Lung (tissue), 16 donors: ENCODE data around the gene MYO15A. TPM values are rescaled to one million over a fixed set of nuclear protein-coding genes. Genes with fewer than 3 reads are reported as not detected.

Source experiments
- ATAC-seq: fragments of 200-7000 bp; cut with Tn5 transposase; one replicate; pipeline ENCODE4 v1.9.1; 2020; ENCODE audit warnings: moderate number of reproducible peaks; ENCODE audit not compliant: insufficient read depth, low FRiP score
- DNase-seq, 3 donors: peaks; one replicate each; pipeline ENCODE4 v3.0.0-alpha.2; 2013 to 2017
- H3K27ac ChIP-seq, 2 donors: one replicate each; pipeline ENCODE4 v1.5.1; 2013; ENCODE audit warnings: mild to moderate bottlenecking in 2 of 2, moderate library complexity in 2 of 2, control low read depth in 1 of 2, inconsistent platforms in 1 of 2, low read depth in 1 of 2, low read length in 1 of 2
- H3K27me3 ChIP-seq, 3 donors: one replicate each; pipeline ENCODE4 v1.5.1; 2013; ENCODE audit warnings: low read length in 2 of 3; ENCODE audit not compliant: control insufficient read depth in 3 of 3, insufficient read depth in 3 of 3
- H3K36me3 ChIP-seq, 4 donors: one replicate each; pipeline ENCODE4 v1.5.1; 2013; ENCODE audit warnings: low read length in 4 of 4, mild to moderate bottlenecking in 1 of 4, moderate library complexity in 1 of 4; ENCODE audit not compliant: control insufficient read depth in 4 of 4, insufficient read depth in 4 of 4
- H3K4me1 ChIP-seq, 5 donors: one replicate each; pipeline ENCODE4 v1.5.1; 2013; ENCODE audit warnings: low read length in 5 of 5, mild to moderate bottlenecking in 2 of 5, moderate library complexity in 1 of 5; ENCODE audit not compliant: control insufficient read depth in 5 of 5, insufficient read depth in 5 of 5
- H3K4me3 ChIP-seq: one replicate; pipeline ENCODE4 v1.5.1; 2013; ENCODE audit warnings: mild to moderate bottlenecking, control low read depth, moderate library complexity
- H3K9ac ChIP-seq, 2 donors: one replicate each; pipeline ENCODE4 v1.5.1; 2013; ENCODE audit warnings: low read length in 2 of 2, control low read depth in 1 of 2; ENCODE audit not compliant: insufficient read depth in 1 of 2
- H3K9me3 ChIP-seq, 4 donors: one replicate each; pipeline ENCODE4 v1.5.1; 2013; ENCODE audit warnings: low read length in 3 of 4, mild to moderate bottlenecking in 1 of 4, moderate library complexity in 1 of 4; ENCODE audit not compliant: control insufficient read depth in 4 of 4, insufficient read depth in 3 of 4
- CTCF ChIP-seq: IDR thresholded peaks from 2 replicates; pipeline ENCODE4 v1.5.1; 2012; ENCODE audit warnings: mild to moderate bottlenecking; ENCODE audit errors: control extremely low read depth, extremely low read depth
- WGBS, 2 donors: extraction: QIAGEN DNeasy Blood & Tissue Kit; methylation state at CpG; one replicate each; pipeline ENCODE4 v1.1.7; 2013; 5-methylcytosine and 5-hydroxymethylcytosine counted together
- long read RNA-seq, 5 donors: transcript quantifications; one replicate each; lab custom pipeline, GENCODE V29; 2026
- polyA plus RNA-seq, 2 donors: library from polyadenylated mRNA; stranded (reverse); fragments of 200-250 nt; gene quantifications; one replicate each; pipeline ENCODE4 v1.2.1, GENCODE V29; 2013
- total RNA-seq, 2 donors: library from RNA; depleted of rRNA in 1 of 2; stranded (reverse); fragments of >200 nt in 1 of 2; gene quantifications; one replicate each; pipeline ENCODE4 v1.2.1, GENCODE V29; 2014 to 2021
- donor health status: control.
- donor health status: control.
- donor health status: Bipolar disorder and iron deficiency.
- donor health status: healthy.
- donor health status: DM: yes; HTN: yes; CAD: no.

MYO15A gene
- total RNA-seq (1 to 10 TPM; 2.1 to 2.4 TPM), polyA plus RNA-seq (1 to 10 TPM in 1 of 2 donors, under 1 TPM in 1; 0.56 to 2.7 TPM)
- long read RNA-seq, donor 1: 0 reads
- long read RNA-seq, donor 2: 0 reads
- long read RNA-seq, donor 3: 0 reads
- long read RNA-seq, donor 4: 0 reads
- long read RNA-seq, donor 5: 0 reads

GRCh38 chr17:18108401-18109312, at the start of gene MYO15A:
MYO15A (plus strand) TSS chr17:18108756; CDS start chr17:18118801, 10,045 bp downstream.
- ATAC-seq (no peak), DNase-seq (no peak)
- Histone ChIP-seq H3K9ac (no peak within 1 kb of the TSS), H3K27ac (no peak within 1 kb of the TSS), H3K27me3 (no peaks in the 10 kb centered on the region), H3K36me3 (peaks cover 0 to 31% (median 12%) of the 10 kb centered on the region in 4 donors), H3K4me1 (no peaks in the 10 kb centered on the region), H3K4me3 (no peak within 1 kb of the TSS), H3K9me3 (no peaks in the 10 kb centered on the region)
- TF ChIP-seq CTCF: no peak
- 77 to 85% methylated on average over 17 of the region's 17 CpGs for WGBS, 2 donors

GRCh38 chr17:18059283-18059682, 49.3 kb upstream of the MYO15A start:
- Histone ChIP-seq H3K36me3 (peaks cover 20 to 31% (median 28%) of the 10 kb centered on the region in 4 donors), H3K9ac (no peak overlapping the region), H3K9me3 (no peaks in the 10 kb centered on the region), H3K4me3 (no peak overlapping the region), H3K27ac (no peak overlapping the region), H3K4me1 (no peaks in the 10 kb centered on the region), H3K27me3 (no peaks in the 10 kb centered on the region)
- 51 to 69% methylated on average over 5 of the region's 5 CpGs for WGBS, 2 donors
- no peak for ATAC-seq
- DNase-seq: no peak
- TF ChIP-seq CTCF: no peak

- no peak overlapping the region for H3K9ac ChIP-seq
- ATAC-seq: no peak
- H3K36me3 ChIP-seq: peaks cover 14 to 35% (median 28%) of the 10 kb centered on the region in 4 donors
- TF ChIP-seq CTCF: no peak
- H3K4me3 ChIP-seq: no peak overlapping the region
- 51 to 70% methylated on average over 2 of the region's 2 CpGs for WGBS, 2 donors
- no peaks in the 10 kb centered on the region for H3K27me3 ChIP-seq
- H3K9me3 ChIP-seq: no peaks in the 10 kb centered on the region
- H3K27ac ChIP-seq: no peak overlapping the region
- no peak for DNase-seq
- no peaks in the 10 kb centered on the region for H3K4me1 ChIP-seq
These were observed 44.5 kb upstream of the MYO15A start for GRCh38 chr17:18064053-18064452.
